Gastrocnemius medialis (tissue), 4 donors: Measurements from ENCODE around the gene SPTSSA.

ENCODE experiments used
- CTCF ChIP-seq, 5 experiments: fragments of 450-650 bp in 3 of 5; fragments of 200-600 bp in 2 of 5; sonication (generic) in 2 of 5; IDR thresholded peaks in 4 of 5; conservative IDR thresholded peaks in 1 of 5; 1 replicate in 4 of 5; 2 replicates in 1 of 5; pipeline ENCODE4 v1.5.1; 2016 to 2019; ENCODE audit warnings: antibody characterized with exemption in 5 of 5, mild to moderate bottlenecking in 3 of 5, moderate library complexity in 3 of 5
- POLR2A ChIP-seq, 2 donors: fragments of 450-650 bp; IDR thresholded peaks; one replicate each; pipeline ENCODE4 v1.6.1; 2017; ENCODE audit warnings: antibody characterized with exemption in 2 of 2, mild to moderate bottlenecking in 2 of 2, moderate library complexity in 2 of 2

- no peak for TF ChIP-seq CTCF (IDR thresholded peaks at IDR 0.05 in 4 of 5, conservative IDR thresholded peaks at IDR 0.05 in 1 of 5)
- no peak for TF ChIP-seq POLR2A (IDR thresholded peaks at IDR 0.05)
Measured at GRCh38 chr14:34450542-34450915, 11.5 kb downstream of the SPTSSA start.
